AG09309 (cell line): Measurements from ENCODE around the gene DGLUCY.
A peak's percentile ranks its signal among the peaks of the same experiment; 100 is the strongest.

Experiments used
- DNase-seq: peaks from one replicate; pipeline ENCODE4 v3.0.0-alpha.2; 2010; ENCODE audit warnings: low read depth
- H3K4me3 ChIP-seq: 2 replicates; pipeline ENCODE4 v1.5.1; 2011; ENCODE audit warnings: mild to moderate bottlenecking, low read depth, low read length, moderate library complexity; ENCODE audit not compliant: control insufficient read depth
- TF ChIP-seq, protein P1 (sequence below): IDR thresholded peaks from 2 replicates; pipeline ENCODE4 v1.5.1; 2011; ENCODE audit warnings: mild to moderate bottlenecking, low read depth, low read length, inconsistent platforms; ENCODE audit not compliant: insufficient read depth, control insufficient read depth; ENCODE audit errors: missing control alignments

The DGLUCY gene

DNA sequence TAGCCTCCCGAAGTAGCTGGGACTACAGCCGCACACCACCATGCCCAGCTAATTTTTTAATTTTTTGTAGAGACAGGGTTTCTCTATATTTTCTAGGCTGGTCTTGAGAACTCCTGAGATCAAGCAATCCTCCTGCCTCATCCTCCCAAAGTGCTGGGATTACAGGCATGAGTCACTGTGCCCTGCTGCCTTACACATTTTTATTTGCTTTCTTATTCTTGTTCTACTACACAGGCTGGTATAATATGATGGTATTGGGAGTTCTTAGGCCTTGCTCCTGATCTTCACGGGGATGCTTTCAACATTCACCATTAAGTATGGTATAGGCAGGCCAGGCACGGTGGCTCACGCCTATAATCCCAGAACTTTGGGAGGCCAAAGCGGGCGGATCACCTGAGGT is 21.2 kb downstream of the DGLUCY start:
- TF ChIP-seq, protein P1, sequence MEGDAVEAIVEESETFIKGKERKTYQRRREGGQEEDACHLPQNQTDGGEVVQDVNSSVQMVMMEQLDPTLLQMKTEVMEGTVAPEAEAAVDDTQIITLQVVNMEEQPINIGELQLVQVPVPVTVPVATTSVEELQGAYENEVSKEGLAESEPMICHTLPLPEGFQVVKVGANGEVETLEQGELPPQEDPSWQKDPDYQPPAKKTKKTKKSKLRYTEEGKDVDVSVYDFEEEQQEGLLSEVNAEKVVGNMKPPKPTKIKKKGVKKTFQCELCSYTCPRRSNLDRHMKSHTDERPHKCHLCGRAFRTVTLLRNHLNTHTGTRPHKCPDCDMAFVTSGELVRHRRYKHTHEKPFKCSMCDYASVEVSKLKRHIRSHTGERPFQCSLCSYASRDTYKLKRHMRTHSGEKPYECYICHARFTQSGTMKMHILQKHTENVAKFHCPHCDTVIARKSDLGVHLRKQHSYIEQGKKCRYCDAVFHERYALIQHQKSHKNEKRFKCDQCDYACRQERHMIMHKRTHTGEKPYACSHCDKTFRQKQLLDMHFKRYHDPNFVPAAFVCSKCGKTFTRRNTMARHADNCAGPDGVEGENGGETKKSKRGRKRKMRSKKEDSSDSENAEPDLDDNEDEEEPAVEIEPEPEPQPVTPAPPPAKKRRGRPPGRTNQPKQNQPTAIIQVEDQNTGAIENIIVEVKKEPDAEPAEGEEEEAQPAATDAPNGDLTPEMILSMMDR, result no peak
- no peak for DNase-seq
- no peak overlapping the region for H3K4me3 ChIP-seq

DNA sequence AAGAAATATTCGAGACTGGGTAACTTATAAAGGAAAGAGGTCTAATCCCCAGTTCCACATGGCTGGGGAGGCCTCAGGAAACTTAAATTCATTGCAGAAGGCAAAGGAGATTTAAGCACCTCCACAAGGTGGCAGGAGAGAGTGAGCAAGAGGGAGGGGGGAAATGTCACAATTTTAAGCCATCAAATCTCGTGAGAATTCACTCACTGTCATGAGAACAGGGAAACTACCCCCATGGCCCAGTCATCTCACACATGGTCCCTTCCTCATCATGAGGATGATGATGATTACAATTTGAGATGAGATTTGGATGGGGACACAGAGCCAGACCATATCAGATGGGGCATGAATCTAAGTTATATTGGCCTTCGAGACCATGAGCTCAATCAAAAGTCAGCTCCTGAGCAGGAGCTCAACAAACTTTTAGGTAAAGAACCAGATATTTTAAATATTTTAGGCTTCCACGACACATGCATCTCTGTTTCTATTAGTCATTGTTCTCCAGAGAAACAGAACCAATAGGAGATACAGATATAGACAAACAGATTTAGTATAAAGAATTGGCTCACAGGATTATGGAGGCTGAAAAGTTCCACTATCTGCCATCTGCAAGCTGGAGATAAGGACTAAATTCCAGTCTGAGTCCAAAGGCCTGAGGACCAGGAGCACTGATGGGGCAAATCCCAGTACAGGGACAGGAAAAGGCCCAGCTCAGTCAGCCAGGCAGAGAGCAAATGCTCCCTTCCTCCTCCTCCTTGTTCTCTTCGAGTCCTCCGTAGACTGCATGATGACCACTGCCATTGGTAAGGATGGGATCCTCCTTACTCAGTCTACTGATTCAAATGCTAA is 24.9 kb downstream of the DGLUCY start:
- TF ChIP-seq, protein P1, result peak; percentile 45
- H3K4me3 ChIP-seq, result no peak overlapping the region
- DNase-seq, result no peak

DNA sequence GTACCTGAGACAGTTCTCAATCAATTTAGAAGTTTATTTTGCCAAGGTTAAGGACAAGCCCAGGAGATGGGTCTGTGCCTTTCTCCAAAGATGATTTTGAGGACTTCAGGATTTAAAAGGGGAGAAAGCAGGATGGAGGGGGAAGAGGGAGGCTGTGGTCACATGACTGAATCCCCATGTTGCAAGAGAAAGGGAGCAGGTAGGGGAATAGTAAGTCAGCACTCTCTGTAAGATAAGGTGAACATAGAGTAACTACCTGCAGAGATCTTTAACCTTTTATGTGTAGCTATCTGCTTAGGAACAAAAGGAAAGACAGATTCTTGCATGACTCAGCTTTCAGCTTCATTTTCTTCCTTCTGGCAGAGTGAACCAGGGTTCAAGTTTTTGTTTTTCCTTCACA is 25.9 kb downstream of the DGLUCY start:
- TF ChIP-seq, protein P1, result no peak
- no peak for DNase-seq
- H3K4me3 ChIP-seq, result no peak overlapping the region

DNA sequence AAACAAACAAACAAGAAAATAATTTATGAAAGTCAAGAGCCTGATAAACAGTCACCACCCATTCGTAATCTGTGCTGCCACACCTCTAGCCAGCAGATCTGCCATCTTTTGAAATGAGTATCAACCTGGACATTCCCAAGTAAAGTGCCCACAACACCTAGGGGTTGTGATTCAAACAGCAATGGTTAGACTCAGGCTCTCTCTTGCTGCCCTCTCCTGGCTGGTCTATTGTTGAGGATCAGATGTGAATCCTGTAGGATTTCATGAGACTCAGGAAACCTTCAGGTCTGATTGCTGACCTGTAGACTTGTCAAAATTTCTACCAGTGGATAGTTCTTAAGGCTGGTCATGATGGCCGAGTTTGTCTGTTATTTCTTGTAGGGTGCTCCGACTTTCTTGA is 26.8 kb downstream of the DGLUCY start:
- no peak overlapping the region for H3K4me3 ChIP-seq
- TF ChIP-seq, protein P1, result peak; percentile 57
- no peak for DNase-seq

DNA sequence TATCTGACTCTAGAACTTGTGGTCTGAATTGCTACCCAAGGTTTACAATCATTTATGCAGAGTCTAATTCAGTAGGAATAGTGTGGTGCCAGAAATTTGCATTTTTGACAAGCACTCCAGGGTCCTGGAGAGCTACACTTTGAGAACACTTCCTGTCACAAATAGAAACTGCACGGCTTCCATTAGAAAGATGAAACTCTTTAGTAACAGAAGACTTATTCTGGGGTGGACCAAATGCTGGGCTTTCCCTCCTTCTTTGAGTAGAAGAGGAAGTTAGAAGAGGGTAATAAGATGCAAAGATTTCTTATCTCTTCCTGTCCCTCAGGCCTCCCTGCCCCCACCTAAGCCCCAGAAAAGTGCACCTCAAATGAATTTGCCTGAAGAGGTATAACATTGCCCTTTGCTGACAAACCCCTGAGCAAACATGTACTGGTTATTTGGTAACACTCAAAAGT is 28.4 kb downstream of the DGLUCY start:
- DNase-seq, result no peak
- H3K4me3 ChIP-seq, result no peak overlapping the region
- TF ChIP-seq, protein P1, result no peak

DNA sequence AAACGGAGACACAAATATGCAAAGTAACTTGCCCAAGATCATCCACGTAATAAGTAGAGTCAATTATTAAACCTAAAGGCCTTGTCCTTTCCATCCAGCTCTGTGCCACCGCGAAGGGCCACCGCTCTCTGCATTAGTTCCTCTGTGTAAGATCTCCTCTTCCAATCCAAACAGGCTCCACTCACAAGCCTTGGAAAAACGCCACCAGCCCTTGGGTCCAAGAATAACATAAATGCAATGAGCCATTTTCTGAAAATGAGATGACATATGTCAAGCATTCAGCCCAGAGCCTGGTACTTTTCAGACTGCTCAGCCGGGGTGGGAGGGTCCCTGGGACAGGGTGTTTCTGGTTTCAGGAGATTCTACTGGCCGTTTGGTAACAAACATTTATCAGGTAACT is 30.0 kb downstream of the DGLUCY start:
- H3K4me3 ChIP-seq, result no peak overlapping the region
- no peak for DNase-seq
- TF ChIP-seq, protein P1, result no peak
